ENCODE measurements around the gene ABLIM3. TPM values are rescaled to one million over a fixed set of nuclear protein-coding genes. Genes with fewer than 3 reads are reported as not detected.

ABLIM3 gene
- polyA plus RNA-seq, 4 donors: 0.94 to 1.4 (median 1.2) TPM

DNA sequence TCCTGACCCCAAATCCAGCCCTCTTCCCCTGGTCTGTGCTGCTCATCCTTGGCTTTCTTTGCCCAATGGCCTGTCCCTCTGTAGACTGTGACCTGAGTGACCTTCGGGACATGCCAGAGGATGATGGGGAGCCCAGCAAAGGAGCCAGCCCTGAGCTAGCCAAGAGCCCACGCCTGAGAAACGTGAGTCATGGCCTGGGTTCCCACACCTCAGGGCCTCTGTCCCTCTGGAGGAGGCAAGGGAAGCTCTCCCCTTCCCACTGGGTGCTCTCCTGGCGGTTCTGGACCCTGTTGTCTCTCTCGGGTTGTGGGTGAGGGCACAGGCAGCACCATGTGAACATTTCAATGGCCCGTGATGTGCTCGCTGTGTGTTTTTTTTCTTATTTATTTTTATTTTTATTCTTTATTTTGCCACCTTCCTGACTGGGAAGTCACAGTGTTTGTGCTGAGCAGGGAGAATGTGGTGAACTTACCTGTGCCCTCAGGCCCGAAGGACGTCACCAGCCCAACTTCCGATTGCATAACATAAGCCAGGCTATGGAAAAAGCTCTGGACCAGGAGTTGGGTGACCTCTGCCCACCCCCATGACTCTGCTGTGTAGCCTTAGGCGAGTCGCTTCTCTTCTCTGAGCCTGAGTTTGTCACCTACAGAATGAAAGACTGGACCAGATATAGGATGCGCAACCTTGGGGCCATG, 159.9 kb downstream of the ABLIM3 start:
- DNase-seq (ENCODE audit: low read depth in 4 of 4, low spot score in 2 of 4): no peak

DNA sequence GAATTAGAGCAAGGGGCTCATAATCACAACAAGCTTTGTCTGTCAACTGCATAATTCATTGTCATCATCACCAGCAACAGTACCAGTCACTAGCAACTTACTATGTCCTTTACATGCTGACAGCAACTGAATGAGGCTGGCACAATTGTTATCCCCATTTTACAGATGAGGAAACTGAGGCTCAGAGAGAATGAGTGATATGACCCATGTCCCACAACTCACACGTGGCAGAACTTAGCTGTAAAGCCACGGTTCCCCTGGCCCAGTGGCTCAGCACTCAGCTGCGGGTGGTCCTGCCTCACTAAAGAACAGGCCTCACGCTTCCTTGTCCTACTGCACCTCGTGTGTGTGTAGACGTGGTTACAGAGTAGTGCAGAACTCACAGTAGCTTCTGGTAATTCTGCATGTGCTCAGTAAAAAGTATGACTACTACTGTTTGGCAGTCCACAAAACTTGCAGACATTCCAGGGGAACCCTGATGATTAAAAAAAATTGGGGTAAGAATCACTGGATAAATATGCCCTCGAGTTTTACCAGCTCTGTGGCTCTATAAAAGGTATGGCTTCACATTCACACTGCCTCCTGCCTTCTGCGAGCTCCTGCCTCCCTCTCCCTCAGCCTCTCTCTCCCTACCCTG, 160.6 kb downstream of the ABLIM3 start:
- no peak for DNase-seq (ENCODE audit: low read depth in 4 of 4, low spot score in 2 of 4)

DNA sequence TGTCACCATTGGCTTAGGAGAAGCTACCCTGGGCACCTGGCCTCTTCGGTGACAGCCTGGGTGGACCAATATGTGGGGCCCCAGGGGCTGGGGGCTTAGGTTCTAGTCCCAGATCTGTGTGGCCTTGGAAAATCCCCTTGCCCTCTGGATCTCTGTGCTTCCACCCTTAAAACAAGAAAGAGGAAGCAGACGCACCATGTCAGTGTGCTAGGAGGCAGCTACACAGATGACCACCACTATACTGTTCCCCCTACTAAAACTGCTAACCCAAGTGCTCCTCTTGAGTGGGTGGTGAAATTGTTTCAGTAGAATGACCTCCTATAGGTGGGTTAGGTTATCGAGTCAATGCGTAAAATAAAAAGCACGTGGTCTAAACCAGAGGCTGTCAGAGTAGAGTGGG, 161.3 kb downstream of the ABLIM3 start:
- DNase-seq (ENCODE audit: low read depth in 4 of 4, low spot score in 2 of 4): no peak

DNA sequence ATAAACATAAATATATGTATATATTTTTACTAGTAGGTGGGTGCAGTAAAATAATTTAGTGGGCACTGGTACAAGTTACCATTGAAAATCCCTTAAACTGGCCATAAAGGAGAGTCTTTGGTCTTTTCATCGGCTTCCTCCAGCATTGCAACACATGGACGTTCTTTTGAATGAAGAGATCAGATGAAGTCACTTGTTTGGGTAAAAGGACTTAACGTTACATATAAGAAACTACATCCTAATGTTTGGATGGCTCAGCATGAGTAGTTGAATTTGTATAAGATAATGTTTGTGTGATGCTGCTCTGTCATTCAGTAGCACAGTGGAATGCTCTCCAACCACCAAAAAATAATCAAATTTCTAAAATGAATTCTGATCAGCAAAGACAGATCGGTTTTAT, 161.9 kb downstream of the ABLIM3 start:
- DNase-seq (ENCODE audit: low read depth in 4 of 4, low spot score in 2 of 4): no peak

DNA sequence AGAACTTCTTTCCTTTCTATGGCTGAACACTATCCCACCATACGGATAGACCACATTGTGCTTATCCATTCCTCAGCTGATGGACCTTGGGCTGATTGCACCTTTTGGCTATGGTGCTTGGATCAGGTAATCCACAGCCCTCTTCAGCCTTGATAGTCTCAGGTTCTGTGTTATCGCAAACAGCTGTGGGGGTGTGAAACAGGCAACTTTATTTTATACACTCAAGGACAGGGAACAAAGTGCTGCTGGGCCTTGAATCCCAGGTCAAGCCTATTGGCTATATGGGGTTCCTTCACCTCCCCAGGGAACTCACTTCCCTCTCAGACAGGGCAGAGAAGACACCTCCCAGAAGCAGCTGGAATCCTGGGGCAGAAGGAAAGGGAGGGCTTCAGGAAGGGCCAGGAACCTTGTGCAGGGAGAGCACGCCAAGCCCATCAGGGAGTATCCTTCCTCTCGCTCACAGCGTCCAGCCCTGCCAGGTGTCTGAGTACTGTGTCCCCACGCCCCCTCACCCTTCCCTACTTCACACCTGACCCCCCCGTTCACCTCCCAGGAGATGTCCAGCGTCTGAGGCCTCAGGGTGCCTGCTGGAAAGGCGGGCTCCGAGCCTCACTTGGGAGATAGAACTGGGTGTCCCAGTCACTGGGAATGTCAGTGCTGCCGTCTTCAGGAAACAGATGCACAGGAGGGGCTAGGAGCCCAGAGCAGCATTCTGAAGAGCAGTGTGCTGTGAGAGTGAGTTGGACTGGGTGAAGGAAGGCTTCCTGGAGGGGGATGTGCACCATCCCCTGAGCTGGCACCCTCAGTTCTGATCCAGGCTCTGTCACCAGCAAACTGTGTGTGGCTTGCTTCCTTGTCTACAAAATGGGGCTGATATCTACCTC, 163.1 kb downstream of the ABLIM3 start:
- no peak for DNase-seq (ENCODE audit: low read depth in 4 of 4, low spot score in 2 of 4)

DNA sequence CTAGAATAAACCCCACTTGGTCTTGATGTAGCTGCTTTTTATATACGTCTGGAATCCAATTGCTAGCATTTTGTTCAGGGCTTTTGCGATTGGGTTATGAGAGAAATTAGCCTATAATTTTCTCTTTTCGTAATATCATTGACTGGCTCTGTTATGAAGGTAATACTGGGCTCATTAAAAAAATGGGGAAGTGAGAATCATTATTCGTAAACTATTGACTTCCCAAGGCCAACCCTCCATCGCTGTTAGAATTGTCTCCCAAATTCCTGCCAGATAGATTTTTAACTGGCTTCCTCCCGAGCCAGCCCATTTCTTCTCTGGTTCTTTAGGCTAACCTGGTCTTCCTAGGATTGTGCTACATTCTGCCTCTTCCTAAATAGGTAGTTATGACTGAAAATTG, 168.1 kb downstream of the ABLIM3 start:
- DNase-seq (ENCODE audit: low read depth in 4 of 4, low spot score in 2 of 4): no peak

Other genes starting within 250 kb of the ABLIM3 start
- gene SH3TC2, start 78.4 kb upstream of the ABLIM3 start, polyA plus RNA-seq (ENCODE audit: insufficient read length in 4 of 4): 1 to 10 TPM in 3 of 4 donors, under 1 TPM in 1; 0.46 to 1.3 (median 1.1) TPM
- 10 to 100 TPM; 17.5 to 22.8 (median 19.6) TPM for gene AFAP1L1, start 130.4 kb downstream of the ABLIM3 start, polyA plus RNA-seq (ENCODE audit: insufficient read length in 4 of 4)
- 10 to 100 TPM; 17.1 to 22.3 (median 17.7) TPM for gene GRPEL2, start 204.0 kb downstream of the ABLIM3 start, polyA plus RNA-seq (ENCODE audit: insufficient read length in 4 of 4)
- gene PCYOX1L, start 216.6 kb downstream of the ABLIM3 start, polyA plus RNA-seq (ENCODE audit: insufficient read length in 4 of 4): 10 to 100 TPM; 16.6 to 19.8 (median 18.1) TPM
- 1 to 10 TPM; 1.1 to 2.2 (median 1.6) TPM for gene IL17B, start 237.8 kb downstream of the ABLIM3 start, polyA plus RNA-seq (ENCODE audit: insufficient read length in 4 of 4)

Measured in left renal cortex interstitium (tissue), 4 donors.